HG02623 (cell line): ENCODE results near the gene GSK3A.

ENCODE experiments used
- ATAC-seq: cut with Tn5 transposase; IDR thresholded peaks from one replicate; pipeline ENCODE4 v1.9.1; 2021; ENCODE audit warnings: moderate library complexity; ENCODE audit not compliant: unreplicated experiment

GSK3A gene

DNA sequence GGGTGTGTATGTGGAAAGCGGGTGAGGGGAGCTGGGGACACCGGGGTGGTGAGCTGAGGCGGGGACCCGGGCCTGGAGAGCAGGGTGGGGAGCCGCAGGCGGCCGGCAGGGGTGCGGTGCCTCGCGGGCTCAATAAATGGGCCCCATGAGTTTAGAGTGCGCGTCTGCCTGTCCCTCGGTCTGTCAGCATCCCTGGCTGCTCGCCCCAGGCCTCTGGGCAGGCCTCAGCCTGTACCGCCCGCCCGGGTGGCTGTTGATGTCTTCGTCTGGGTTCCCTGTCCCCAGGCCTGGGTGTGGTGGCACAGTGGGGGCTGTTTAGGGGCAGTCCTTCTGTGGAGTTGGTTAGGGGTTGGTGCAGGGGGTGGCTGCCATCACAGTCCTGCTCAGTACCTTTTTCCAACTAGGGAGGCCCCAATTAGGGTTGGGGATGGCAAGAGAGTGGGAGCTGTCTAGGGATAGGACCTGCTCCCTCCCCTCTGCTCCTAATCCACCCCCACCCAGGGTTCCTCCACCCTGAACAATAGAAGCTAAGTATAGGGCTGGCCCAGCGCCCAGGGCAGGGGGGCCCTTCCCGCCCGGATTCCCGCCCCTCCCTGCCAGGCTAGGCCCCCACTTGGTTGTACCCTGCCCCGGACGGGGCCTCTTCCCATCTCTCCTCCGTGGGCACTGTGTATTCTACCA is 38.9 kb upstream of the GSK3A start:
- no peak for ATAC-seq

DNA sequence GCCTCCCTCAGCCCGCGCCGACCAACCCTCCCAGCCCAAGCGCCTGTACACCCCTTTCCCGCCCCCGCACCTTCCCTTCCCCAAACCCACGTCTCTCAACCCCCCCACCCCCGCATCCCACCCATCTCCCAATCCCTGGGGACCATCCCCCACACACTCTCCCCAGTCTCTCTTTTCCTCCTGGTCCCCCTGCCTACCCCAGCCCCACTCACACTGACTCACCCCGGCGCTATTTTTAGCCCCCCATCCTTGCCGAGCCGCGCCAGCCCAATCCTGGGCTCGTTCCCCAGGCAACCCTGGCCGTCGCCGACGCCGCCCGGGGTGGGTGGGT is 38.4 kb upstream of the GSK3A start:
- no peak for ATAC-seq

DNA sequence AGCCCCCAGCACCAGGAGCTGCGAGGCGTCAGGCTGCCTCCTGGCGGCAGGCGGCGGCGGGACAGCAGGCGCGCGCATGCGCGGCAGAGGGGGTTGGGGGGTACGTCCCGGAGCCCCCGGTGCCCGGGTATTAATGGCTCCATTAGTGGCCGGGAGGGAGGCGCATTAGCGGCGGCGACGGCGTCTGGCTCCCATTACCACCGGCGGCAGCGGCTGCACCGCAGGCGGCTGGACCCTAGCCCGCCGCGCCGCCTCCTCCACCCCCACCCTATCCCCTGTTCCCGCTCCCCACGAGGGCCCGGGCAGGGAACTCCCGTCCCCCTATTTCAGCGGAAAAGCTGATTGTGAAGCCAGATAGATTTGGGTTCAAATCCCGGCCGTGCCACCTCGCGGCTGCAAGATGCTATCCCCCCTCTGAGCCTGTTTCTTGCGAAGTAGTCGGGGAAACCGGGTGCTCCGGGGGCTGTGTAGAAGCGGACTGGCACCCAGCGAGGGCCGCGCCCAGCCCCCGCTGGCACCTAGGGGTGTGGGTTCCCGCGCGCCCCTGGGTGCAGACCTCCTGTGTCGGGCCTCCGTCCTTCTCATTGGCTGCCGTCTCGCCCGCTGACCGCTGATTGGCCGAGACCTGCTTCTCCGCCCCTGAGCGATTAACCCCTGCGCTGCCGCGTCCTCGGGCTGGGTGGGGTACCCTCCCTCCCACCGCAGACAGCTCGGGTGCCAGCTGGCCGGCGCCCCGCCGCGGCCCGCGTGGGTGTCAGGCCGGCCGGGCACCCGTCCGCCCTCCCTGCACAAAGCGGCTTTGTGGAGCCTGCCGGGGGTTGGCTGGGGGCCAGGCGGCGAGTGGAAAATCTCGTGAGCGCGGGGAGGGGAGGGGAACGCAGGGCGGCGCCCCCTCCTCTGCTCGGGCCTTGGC is 37.8 kb upstream of the GSK3A start:
- peak; percentile 28 for ATAC-seq

GRCh38 chr19:42279155-42279901 is 36.9 kb upstream of the GSK3A start:
- ATAC-seq: no peak

- ATAC-seq: no peak
Measured at GRCh38 chr19:42278452-42279154, 36.2 kb upstream of the GSK3A start.

GRCh38 chr19:42277821-42278451 is 35.5 kb upstream of the GSK3A start:
- ATAC-seq: no peak

DNA sequence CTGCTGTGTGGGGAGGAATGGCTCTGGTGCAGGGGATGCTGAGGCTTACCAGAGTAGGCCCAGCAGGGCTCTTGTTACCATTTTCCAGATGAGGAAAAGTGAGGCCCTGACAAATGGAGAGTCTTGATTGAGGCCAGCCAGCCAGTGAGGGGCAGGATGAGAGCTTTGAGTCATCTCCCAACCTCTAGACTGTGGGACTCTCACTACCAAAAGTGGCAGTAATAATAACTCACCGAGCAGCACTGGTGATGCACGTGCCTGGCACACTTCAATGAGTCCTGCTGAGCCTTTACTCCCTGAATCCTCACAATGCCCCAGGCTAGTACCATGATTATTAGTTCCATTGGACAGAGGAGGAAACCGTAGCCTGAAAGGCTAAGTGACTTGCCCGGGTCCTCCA is 34.4 kb upstream of the GSK3A start:
- ATAC-seq: no peak

GRCh38 chr19:42276284-42276683 is 33.9 kb upstream of the GSK3A start:
- no peak for ATAC-seq

DNA sequence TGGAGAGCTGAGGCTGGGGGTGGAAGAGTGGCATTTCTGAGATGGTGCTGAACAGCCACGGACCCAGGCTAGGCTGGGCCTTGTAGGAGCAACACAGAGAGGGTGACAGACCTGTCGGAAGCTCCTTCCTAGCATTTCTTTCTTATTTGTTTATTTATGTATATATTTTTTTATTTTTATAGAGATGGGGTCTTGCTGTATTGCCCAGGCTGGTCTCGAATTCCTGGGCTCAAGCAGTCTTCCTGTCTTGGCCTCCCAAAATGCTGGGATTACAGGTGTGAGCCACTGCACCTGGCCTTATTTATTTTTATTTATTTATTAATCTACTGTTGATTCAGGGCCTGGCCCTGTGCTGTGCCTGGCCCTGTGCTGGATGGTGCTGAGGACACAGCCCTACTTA is 33.1 kb upstream of the GSK3A start:
- no peak for ATAC-seq

- ATAC-seq: no peak
Measured at GRCh38 chr19:42275103-42275502, 32.7 kb upstream of the GSK3A start.

DNA sequence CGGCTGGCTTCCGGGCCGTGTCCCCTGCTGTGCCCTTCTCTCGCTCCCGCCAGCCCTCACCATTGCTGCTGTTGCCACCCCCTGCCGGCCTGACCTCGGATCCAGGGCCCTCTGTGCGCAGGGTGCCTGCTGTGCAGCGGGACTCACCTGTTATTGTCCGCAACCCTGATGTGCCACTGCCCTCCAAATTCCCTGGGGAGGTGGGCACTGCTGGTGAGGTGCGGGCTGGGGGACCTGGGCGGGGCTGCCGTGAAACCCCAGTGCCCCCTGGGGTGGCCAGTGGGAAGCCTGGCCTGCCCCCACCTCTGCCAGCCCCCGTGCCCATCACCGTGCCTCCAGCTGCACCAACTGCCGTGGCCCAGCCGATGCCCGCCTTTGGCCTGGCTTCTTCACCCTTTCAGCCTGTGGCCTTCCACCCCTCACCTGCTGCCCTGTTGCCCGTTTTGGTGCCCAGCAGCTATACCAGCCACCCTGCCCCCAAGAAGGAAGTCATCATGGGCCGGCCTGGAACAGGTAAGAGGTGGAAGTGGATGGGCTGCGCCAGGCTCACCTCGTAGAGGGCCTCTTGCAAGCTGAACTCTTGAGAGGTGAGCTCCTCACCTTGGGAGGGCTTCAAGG is 31.8 kb upstream of the GSK3A start:
- no peak for ATAC-seq

GRCh38 chr19:42273407-42274064 is 31.1 kb upstream of the GSK3A start:
- ATAC-seq: no peak

DNA sequence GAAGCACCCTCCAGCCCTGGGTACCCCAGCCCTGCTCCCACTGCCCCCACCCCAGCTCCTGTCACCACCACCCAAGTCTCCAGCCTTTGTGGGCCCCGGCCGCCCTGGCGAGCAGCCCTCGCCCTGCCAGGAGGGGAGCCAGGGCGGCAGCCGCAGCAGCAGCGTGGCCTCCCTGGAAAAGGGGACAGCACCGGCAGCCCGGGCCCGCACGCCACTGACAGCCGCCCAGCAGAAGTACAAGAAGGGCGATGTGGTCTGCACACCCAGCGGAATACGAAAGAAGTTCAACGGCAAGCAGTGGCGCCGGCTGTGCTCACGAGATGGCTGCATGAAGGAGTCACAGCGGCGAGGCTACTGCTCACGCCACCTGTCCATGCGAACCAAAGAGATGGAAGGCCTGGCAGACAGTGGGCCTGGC is 30.6 kb upstream of the GSK3A start:
- ATAC-seq: no peak

GRCh38 chr19:42272535-42272897 is 30.1 kb upstream of the GSK3A start:
- ATAC-seq: no peak

GRCh38 chr19:42271861-42272534 is 29.6 kb upstream of the GSK3A start:
- no peak for ATAC-seq

GRCh38 chr19:42271045-42271419 is 28.6 kb upstream of the GSK3A start:
- no peak for ATAC-seq

DNA sequence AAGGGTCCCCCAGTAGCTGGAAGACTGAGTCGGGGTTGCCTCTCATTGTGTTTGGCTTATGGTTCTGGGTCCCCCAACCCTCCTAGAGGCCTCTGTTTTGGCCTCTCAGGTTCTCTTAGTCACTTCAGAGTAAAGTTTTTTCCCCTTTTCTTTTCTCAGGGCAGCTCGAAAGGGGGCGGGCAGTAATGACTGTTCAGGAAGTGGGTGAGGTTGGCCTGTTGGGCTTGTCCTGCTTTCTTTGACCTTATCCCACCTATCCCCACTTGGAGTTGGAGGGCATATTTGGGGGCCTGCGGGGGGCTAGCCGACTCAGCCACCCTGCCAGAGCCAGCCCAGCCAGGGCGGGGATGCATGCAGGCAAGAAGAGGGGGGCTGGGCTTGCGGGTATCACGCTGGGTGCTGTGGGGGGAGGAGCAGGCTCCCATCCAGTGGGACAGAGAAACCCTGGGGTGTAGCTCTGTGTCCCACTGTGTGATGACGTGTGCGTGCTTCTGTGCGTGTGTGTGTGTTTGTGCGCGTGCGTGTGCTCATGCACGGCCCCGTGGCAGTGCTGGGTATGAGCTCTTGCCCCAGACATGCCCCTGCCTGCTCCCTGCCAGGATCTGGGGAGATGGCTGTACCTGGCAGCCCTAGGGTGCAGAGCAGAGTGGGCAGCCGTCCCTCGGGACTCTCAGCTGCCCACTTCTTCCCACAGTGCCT is 28.1 kb upstream of the GSK3A start:
- no peak for ATAC-seq

- no peak for ATAC-seq
Measured at GRCh38 chr19:42269478-42270345, 27.3 kb upstream of the GSK3A start.
